Epithelial cell of esophagus (primary cell): ENCODE results near the gene CD82.

Source experiments
- DNase-seq: peaks from one replicate; pipeline ENCODE4 v3.0.0; 2010; ENCODE audit warnings: low read depth
- H3K4me3 ChIP-seq: 2 replicates; pipeline ENCODE4 v1.5.1; 2011; ENCODE audit warnings: mild to moderate bottlenecking, low read length, control low read depth
- CTCF ChIP-seq: IDR thresholded peaks from 2 replicates; pipeline ENCODE4 v1.5.1; 2011; ENCODE audit warnings: low read depth, mild to moderate bottlenecking, low read length, control low read depth, inconsistent platforms; ENCODE audit not compliant: insufficient read depth; ENCODE audit errors: missing control alignments

CD82 gene

GRCh38 chr11:44601471-44602370, 36.3 kb downstream of the CD82 start:
- peak; percentile 13 for DNase-seq
- H3K4me3 ChIP-seq, result no peak overlapping the region
- no peak for TF ChIP-seq CTCF

GRCh38 chr11:44602891-44603310, 37.4 kb downstream of the CD82 start:
- no peak for DNase-seq
- H3K4me3 ChIP-seq, result no peak overlapping the region
- no peak for TF ChIP-seq CTCF

- no peak for TF ChIP-seq CTCF
- DNase-seq, result peak; percentile 31
- no peak overlapping the region for H3K4me3 ChIP-seq
Observed at GRCh38 chr11:44604171-44604581, 38.7 kb downstream of the CD82 start.

GRCh38 chr11:44605068-44605708, 39.7 kb downstream of the CD82 start:
- H3K4me3 ChIP-seq, result no peak overlapping the region
- TF ChIP-seq CTCF, result no peak
- DNase-seq, result no peak

GRCh38 chr11:44605965-44606364, 40.5 kb downstream of the CD82 start:
- TF ChIP-seq CTCF, result no peak
- no peak overlapping the region for H3K4me3 ChIP-seq
- DNase-seq, result no peak

- DNase-seq, result no peak
- no peak overlapping the region for H3K4me3 ChIP-seq
- no peak for TF ChIP-seq CTCF
Observed at GRCh38 chr11:44606472-44606871, 41.0 kb downstream of the CD82 start.
